Inferior parietal cortex (tissue), 1 donor: ENCODE measurements around the gene PIK3AP1.

Experiments used
- DNase-seq: peaks from one replicate; pipeline ENCODE4 v3.0.0-alpha.2; 2016; ENCODE audit errors: extremely low spot score

Gene PIK3AP1

GRCh38 chr10:96673318-96674099 lies 46.8 kb downstream of the PIK3AP1 start:
- no peak for DNase-seq

- no peak for DNase-seq
These were observed 47.7 kb downstream of the PIK3AP1 start for GRCh38 chr10:96672481-96673175.

GRCh38 chr10:96671211-96671890 lies 49.0 kb downstream of the PIK3AP1 start:
- DNase-seq, result no peak

- no peak for DNase-seq
These were observed 49.5 kb downstream of the PIK3AP1 start for GRCh38 chr10:96670786-96671185.

- no peak for DNase-seq
These were observed 52.9 kb downstream of the PIK3AP1 start for GRCh38 chr10:96667401-96667800.

- no peak for DNase-seq
These were observed 53.6 kb downstream of the PIK3AP1 start for GRCh38 chr10:96666741-96667140.

- no peak for DNase-seq
These were observed 55.0 kb downstream of the PIK3AP1 start for GRCh38 chr10:96665306-96665705.

GRCh38 chr10:96664563-96664962 lies 55.8 kb downstream of the PIK3AP1 start:
- no peak for DNase-seq

- no peak for DNase-seq
These were observed 56.5 kb downstream of the PIK3AP1 start for GRCh38 chr10:96663797-96664196.

GRCh38 chr10:96661632-96662031 lies 58.7 kb downstream of the PIK3AP1 start:
- DNase-seq, result no peak

GRCh38 chr10:96660297-96660696 lies 60.0 kb downstream of the PIK3AP1 start:
- no peak for DNase-seq

- DNase-seq, result no peak
These were observed 61.5 kb downstream of the PIK3AP1 start for GRCh38 chr10:96658844-96659243.

GRCh38 chr10:96657385-96657784 lies 62.9 kb downstream of the PIK3AP1 start:
- DNase-seq, result no peak

GRCh38 chr10:96656839-96657238 lies 63.5 kb downstream of the PIK3AP1 start:
- no peak for DNase-seq

- no peak for DNase-seq
These were observed 64.1 kb downstream of the PIK3AP1 start for GRCh38 chr10:96656198-96656577.

- no peak for DNase-seq
These were observed 64.7 kb downstream of the PIK3AP1 start for GRCh38 chr10:96655461-96656197.

GRCh38 chr10:96651998-96652431 lies 68.3 kb downstream of the PIK3AP1 start:
- DNase-seq, result no peak

- no peak for DNase-seq
These were observed 69.4 kb downstream of the PIK3AP1 start for GRCh38 chr10:96650958-96651357.

GRCh38 chr10:96648297-96648696 lies 72.0 kb downstream of the PIK3AP1 start:
- no peak for DNase-seq

GRCh38 chr10:96647466-96647865 lies 72.8 kb downstream of the PIK3AP1 start:
- DNase-seq, result no peak

GRCh38 chr10:96646751-96647166 lies 73.6 kb downstream of the PIK3AP1 start:
- no peak for DNase-seq

GRCh38 chr10:96646301-96646700 lies 74.0 kb downstream of the PIK3AP1 start:
- no peak for DNase-seq
